HG02840 (cell line): Measurements from ENCODE around the gene HTRA1.

Source experiments
- ATAC-seq: cut with Tn5 transposase; IDR thresholded peaks from one replicate; pipeline ENCODE4 v1.9.1; 2021; ENCODE audit warnings: mild to moderate bottlenecking, moderate library complexity, moderate number of reproducible peaks; ENCODE audit not compliant: unreplicated experiment, low FRiP score

The HTRA1 gene

DNA sequence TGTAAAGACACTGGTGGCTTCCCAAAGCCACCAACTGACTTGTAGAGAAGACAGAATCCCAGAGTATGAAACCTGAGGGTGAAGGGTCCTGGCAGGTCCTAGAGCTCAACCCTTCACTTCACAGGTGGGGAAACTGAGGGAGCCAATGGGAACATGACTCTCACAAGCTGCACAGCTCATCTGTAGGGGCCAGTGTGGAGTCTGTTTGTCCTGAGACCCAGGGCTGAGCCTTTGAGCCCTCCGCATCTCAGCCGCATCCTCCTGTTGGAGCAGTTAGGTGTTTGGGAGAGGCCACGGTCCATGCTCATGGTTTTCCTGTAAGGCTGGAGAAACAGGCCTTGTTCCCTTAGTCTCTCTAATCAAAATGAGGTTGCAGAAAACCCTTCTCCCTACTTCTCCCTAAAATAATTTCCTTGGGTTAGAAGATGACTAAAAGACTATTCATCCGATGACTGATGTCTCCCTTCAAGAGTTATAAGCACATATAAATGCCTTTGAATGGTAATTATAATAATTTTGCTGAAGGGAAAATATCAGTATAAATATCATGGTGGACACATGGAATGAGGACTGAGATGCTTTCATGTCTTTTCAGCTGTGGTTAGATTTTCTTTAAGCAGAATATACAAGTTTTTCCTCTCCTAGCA is 10.3 kb downstream of the HTRA1 start:
- no peak for ATAC-seq

- ATAC-seq = no peak
These were observed 11.8 kb downstream of the HTRA1 start for GRCh38 chr10:122473116-122473515.

DNA sequence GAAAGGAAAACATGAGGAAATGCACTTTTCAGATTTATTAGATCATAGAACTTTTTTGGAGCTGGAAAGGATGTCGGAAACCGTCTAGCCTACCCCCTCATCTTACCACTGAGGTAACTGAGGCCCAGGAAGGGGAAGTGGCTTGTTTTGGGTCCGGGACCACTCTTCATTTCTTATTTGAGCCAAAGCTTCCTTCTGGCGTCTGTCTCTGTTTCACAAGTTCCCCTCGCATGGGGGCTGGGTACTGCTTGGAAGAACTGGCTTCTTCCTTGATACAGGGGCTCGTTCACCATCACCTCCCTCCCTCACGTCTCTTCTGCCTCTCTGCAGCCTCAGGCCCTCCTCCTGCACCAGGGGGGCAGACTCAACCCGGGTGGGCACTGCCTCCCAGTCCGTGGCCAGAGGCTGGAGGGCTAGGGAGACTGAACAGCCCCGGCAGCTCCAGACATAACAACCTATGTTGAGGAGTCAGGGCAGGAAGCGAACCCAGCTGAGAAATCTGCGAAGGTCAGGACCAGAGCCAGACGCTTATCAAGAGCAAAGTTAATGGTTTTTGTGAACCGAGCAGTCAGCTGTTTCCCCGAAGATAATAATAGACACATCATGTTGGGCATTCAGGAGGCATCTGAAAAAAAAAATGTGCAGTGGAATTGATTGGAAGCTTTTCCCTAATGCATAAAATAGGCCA is 12.9 kb downstream of the HTRA1 start:
- ATAC-seq = no peak

- ATAC-seq = no peak
These were observed 13.7 kb downstream of the HTRA1 start for GRCh38 chr10:122475100-122475499.

DNA sequence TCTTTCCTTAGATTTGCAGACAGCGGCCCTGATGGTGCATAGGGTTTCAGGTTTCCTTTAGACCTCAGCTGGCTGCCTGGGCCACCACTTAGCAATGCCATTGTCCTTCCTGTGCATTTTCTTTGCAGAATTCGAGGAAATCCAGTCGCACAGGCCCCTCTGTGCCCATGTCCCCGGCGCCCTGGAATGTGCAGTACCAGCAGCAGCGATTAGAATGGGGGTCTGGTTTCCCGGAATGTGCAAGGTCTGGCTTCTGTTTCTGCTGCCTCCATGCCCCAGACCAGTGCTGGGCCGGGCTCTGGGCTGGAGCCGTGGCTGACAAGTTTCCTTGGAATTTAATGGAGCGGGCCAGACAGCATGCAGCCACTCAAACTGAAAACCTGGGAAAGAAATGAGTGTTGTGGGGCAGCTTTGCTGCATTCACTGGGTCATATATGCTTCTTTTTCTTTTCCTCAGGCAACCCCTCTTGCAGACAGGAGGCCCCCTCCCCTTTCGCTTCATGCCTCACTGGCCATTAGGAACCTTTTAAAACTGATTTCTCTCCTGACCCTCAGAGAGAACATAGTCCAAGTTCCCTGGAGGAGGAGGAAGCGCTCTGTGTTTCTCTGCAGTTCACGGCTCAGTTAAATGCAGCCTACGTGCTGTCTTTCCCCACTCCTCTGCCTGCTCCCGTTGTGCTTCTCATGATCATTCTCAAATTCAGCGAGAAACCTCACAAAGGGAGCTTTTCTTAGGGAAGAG is 14.4 kb downstream of the HTRA1 start:
- ATAC-seq = no peak

GRCh38 chr10:122476333-122476695 is 15.0 kb downstream of the HTRA1 start:
- ATAC-seq = no peak

DNA sequence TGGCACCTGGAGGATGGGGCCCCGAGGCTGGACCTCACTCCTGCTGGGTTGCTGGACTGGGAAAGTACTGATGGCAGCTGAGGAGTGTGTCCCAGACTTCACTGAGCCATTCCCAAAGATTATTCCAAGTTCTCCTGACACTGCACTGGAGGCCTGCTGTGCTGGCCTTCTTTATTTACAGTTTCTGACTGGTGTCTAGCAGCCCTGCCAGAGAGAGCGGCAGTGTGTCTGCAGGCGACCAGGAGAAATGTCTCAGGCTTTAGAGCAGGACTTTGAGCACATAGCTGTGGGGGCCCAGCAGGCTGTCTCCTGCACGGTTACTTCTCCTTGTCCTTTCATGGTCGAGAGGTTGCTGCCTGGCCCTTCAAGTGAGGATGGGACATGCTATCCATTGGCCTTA is 16.1 kb downstream of the HTRA1 start:
- ATAC-seq = no peak

DNA sequence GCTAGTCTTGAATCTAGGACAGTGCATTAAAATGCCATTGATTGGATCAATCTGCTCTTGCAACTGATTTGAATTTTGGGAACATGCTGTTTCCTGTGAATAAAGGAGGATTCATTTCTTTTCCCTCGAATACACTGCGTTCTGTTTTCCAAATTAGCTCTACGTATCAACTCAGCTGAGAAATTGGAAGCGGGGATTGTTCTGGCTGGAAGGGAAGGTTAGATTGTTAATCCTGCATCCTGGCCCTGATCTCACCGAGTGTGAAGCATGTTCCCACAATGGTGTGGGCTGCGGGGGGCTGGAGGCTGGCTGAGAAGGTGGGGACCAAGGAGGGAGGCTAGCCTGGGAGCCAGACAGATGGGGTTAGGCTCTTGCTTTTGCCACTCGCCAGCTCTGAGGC is 17.6 kb downstream of the HTRA1 start:
- ATAC-seq = no peak

DNA sequence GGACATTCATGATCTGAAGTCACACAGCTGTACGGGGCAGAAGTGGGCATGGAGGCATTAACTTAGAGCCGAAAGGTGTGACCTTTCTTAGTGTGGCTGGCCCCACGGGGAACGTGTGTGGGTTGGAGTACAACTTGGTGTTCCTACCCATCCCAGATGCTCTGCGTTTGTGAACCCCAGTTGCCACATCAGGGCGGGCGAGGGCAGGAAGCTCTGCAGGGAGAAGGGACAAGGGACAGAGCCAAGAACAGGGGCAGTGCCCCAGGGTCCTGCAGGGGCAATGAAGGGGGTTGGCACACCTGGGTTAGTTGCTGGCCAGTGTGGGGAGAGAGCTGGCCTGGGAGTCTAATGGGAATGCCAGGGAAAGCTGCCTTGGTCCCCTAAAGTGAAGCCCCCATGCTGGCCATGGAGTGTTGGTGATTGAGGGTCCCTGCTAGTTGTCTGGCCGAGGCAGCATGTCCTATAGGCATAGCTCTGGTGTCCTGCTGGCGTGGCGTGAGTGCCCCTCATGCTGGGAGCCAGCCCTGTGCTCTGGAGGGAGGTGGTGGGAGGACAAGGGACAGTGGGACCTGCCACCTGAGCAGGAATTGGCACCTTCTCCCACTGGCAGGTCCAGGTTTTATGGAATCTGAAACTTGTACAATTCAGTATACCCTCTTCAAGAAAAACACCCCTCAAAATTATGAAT is 18.9 kb downstream of the HTRA1 start:
- ATAC-seq = no peak

GRCh38 chr10:122481296-122482056 is 20.1 kb downstream of the HTRA1 start:
- no peak for ATAC-seq

- ATAC-seq = no peak
These were observed 23.1 kb downstream of the HTRA1 start for GRCh38 chr10:122484276-122485060.

GRCh38 chr10:122485670-122486069 is 24.3 kb downstream of the HTRA1 start:
- no peak for ATAC-seq

DNA sequence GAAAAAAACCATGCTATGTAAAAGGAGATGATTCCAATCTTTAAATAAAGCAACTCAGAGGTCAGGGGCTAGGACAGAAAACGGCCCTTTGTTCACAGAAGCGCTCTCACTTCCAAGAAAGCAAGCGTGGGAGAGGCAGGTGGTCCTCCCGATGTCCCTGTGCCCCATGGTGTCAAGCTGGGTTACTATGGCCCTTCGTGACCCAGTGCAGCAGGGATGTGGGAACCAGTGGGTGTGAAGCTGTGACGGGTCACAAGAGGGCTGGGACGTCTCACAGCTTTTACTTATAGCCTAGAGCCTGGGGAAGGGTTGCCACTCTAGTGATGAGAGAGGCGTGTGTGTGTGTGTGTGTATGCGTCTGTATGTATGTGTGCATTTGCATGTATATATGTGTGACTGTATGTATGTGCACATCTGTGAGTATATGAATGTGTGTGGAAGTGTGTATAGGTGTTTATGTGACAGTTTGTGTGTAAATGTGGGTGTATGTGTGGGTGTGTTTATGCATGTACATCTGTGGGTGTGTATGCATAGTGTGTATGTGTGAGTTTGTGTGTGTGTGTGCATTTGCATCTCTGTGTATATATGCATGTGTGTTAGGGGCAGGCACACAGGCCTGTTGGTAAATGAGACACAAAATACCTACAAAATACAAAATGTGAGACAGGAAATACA is 25.2 kb downstream of the HTRA1 start:
- no peak for ATAC-seq

DNA sequence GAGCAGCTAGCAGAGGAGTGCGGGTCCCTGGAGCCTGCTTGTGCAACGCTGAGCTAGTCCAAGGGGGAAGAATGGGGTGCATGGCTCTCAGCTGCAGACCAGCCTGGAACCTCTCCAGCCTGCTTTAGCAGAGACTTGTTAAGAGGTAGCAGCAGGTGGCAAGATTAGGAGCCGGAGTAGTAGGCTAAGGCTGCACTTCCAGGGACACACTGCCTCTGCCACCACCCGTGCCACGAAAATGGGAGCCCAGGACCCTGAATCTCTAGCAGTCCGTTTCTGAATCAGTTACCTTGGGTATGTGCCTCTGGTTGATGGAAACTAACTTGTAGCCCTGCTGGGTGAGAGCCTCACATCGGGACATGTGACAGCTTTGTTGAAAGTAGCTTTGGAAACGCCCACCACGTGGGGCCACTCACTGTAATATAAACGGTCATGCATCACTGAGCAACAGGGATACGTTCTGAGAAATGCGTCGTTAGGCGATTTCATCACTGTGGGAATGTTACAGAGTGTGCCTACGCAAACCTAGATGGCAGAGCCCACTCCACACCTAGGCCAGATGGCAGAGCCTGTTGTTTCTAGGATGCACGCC is 25.9 kb downstream of the HTRA1 start:
- no peak for ATAC-seq

DNA sequence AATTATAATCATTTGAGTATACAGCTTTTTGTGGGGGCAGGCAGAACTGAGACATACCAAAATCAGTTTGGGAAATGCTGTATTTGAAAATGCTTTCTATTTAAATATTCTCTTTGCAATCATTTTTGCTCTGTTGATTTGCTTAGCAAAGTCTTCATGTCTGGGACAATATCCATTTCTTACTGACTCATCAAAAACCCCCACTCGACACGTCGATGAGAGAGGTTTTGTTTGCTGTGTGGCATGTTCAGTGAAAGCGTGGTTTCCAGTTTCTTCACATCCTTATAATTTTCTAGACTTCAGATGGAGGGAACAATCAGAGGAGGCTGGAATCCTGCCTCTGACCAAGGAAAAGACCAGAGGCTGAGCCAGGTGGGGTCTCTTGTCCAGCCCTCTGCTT is 28.9 kb downstream of the HTRA1 start:
- no peak for ATAC-seq

DNA sequence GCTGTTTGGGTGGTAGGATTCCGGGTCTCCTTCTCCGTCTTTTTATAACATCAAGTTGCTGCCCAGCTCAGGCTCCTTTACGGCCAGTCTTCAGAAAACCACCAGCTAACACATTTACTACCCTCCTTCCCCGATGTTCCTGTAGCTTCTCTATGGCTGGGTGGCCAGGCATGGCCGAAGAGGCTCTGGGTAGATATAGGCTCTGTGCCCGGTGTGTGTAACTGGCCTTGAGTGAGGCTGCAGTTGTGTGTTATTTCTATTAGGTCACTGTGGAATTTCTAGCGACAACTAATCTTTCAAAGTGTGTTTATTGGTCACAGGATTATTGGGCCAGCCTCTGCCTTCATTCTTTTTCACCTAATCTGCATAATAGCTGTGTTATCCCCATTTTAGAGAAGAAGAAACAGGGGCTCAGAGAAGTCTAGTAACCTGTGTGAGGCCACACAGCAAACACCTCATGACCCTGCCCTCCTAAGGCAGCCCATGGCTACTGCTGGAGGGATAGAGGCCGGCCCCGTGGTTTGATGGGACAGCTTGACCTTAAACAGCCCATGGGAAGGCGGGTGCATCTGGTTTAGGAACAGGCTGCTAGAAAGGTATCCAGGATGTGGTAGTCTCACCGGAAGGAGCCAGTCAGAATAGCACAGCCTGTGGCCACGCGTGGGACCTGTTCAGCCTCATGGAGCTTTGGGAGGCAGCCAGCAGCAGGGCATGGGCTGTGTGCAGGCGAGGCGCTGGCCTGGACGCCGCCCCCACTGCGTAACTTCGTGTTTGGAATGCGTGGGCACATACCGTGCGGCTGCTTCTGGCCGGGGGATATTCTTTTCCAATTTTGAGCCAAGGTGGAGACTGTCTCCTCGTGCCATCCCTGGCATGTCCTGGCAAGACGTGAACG is 29.7 kb downstream of the HTRA1 start:
- no peak for ATAC-seq

- no peak for ATAC-seq
These were observed 30.7 kb downstream of the HTRA1 start for GRCh38 chr10:122492006-122492405.

GRCh38 chr10:122492999-122493481 is 31.7 kb downstream of the HTRA1 start:
- no peak for ATAC-seq
